ENCODE data around the gene FA2H.

Gene FA2H

DNA sequence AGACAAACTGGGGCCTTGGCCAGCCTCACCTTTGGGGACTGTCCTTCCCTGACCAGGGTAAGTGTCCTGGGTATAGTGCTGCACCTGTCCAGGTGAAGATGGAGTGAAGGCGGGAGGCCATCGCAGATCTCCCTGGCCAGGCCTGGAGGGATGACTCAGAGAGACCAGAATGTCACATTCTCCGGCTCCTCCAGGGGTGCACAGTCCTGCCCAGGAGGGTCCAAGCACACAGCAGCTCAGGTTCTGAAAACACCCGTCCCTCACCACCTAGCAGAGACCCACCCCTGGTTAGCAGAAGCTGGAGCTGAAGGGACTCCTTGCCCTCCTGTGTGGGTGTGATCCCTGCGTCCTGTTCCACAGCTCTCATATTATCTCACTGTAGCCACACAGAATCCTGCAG lies 21.9 kb downstream of the FA2H start:
- Histone ChIP-seq H3K36me3 (ENCODE audit: low read length) (no peaks in the 10 kb centered on the region), H3K4me2 (ENCODE audit: low read depth, low read length, poor library complexity, severe bottlenecking) (no peak overlapping the region), H3K79me2 (ENCODE audit: insufficient read depth, low read length) (no peaks in the 10 kb centered on the region), H3K9me3 (ENCODE audit: insufficient read depth, low read length) (no peaks in the 10 kb centered on the region), H3K27ac (ENCODE audit: low read depth, low read length) (no peak overlapping the region), H3K27me3 (ENCODE audit: low read length) (no peaks in the 10 kb centered on the region), H4K20me1 (ENCODE audit: low read depth, low read length) (no peaks in the 10 kb centered on the region), H3F3A (ENCODE audit: insufficient read depth) (no peaks in the 10 kb centered on the region), H3K9me2 (replicated peaks; ENCODE audit: insufficient read depth, low read length) (no peaks in the 10 kb centered on the region), H3K9ac (ENCODE audit: low read length) (no peak overlapping the region), H3K4me3 (ENCODE audit: insufficient read depth, low read length, poor library complexity, severe bottlenecking) (no peak overlapping the region), H2AFZ (ENCODE audit: low read depth, low read length, severe bottlenecking) (no peak overlapping the region)
- no peak for TF ChIP-seq EZH2phosphoT487 (conservative IDR thresholded peaks at IDR 0.05; ENCODE audit: low read length)
- TF ChIP-seq, protein P1, sequence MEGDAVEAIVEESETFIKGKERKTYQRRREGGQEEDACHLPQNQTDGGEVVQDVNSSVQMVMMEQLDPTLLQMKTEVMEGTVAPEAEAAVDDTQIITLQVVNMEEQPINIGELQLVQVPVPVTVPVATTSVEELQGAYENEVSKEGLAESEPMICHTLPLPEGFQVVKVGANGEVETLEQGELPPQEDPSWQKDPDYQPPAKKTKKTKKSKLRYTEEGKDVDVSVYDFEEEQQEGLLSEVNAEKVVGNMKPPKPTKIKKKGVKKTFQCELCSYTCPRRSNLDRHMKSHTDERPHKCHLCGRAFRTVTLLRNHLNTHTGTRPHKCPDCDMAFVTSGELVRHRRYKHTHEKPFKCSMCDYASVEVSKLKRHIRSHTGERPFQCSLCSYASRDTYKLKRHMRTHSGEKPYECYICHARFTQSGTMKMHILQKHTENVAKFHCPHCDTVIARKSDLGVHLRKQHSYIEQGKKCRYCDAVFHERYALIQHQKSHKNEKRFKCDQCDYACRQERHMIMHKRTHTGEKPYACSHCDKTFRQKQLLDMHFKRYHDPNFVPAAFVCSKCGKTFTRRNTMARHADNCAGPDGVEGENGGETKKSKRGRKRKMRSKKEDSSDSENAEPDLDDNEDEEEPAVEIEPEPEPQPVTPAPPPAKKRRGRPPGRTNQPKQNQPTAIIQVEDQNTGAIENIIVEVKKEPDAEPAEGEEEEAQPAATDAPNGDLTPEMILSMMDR (IDR thresholded peaks at IDR 0.05; ENCODE audit: insufficient read depth, low read length, poor library complexity, severe bottlenecking): no peak

DNA sequence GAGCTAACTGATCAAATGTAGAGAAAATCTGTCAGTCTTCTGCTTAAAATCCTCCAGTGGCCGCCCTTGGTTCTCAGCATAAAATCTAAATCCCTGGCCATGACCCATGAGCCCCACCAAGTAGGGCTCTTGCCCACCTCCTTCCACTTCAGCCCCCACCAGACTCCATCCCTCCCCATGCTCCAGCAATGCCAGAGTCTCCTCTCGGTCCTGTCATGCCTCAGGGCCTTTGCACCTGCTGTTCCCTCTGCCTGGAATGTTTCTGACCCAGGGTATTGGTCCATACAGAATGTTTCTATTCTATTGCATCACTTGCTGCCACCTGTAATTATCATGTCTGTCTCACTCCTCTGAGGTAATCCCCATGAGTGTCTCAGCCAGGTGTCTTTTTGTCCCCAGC lies 22.4 kb downstream of the FA2H start:
- H3K79me2 ChIP-seq (ENCODE audit: insufficient read depth, low read length): no peaks in the 10 kb centered on the region
- H3K27ac ChIP-seq (ENCODE audit: low read depth, low read length): no peak overlapping the region
- H3K9me2 ChIP-seq (replicated peaks; ENCODE audit: insufficient read depth, low read length): no peaks in the 10 kb centered on the region
- TF ChIP-seq, protein P1 (IDR thresholded peaks at IDR 0.05; ENCODE audit: insufficient read depth, low read length, poor library complexity, severe bottlenecking): no peak
- no peak for TF ChIP-seq EZH2phosphoT487 (conservative IDR thresholded peaks at IDR 0.05; ENCODE audit: low read length)
- no peak overlapping the region for H3K4me3 ChIP-seq (ENCODE audit: insufficient read depth, low read length, poor library complexity, severe bottlenecking)
- no peak overlapping the region for H3K9ac ChIP-seq (ENCODE audit: low read length)
- no peak overlapping the region for H3K4me2 ChIP-seq (ENCODE audit: low read depth, low read length, poor library complexity, severe bottlenecking)
- no peak overlapping the region for H2AFZ ChIP-seq (ENCODE audit: low read depth, low read length, severe bottlenecking)
- H3K27me3 ChIP-seq (ENCODE audit: low read length): no peaks in the 10 kb centered on the region
- no peaks in the 10 kb centered on the region for H3K36me3 ChIP-seq (ENCODE audit: low read length)
- no peaks in the 10 kb centered on the region for H4K20me1 ChIP-seq (ENCODE audit: low read depth, low read length)
- H3F3A ChIP-seq (ENCODE audit: insufficient read depth): no peaks in the 10 kb centered on the region
- no peaks in the 10 kb centered on the region for H3K9me3 ChIP-seq (ENCODE audit: insufficient read depth, low read length)

DNA sequence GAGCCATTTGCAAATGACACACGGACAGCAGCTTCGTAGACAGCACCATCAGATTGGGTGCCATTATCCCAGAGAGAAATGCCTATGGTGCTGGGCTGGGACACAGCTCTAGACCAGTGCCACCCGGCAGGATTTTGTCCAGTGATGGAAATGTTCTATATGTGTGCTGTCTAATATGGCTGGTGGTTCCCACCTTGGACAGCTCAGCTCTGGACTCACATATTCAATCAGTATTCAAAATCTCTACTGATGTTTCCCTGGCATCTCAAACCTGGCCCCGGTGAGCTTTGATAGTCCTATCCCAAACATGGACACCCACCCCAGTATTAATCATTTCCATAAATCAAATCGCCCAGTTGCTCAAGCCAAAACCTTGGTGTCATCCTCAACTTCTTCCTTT lies 23.0 kb downstream of the FA2H start:
- Histone ChIP-seq H3K9ac (ENCODE audit: low read length) (no peak overlapping the region), H3K27ac (ENCODE audit: low read depth, low read length) (no peak overlapping the region), H4K20me1 (ENCODE audit: low read depth, low read length) (no peaks in the 10 kb centered on the region), H2AFZ (ENCODE audit: low read depth, low read length, severe bottlenecking) (no peak overlapping the region), H3F3A (ENCODE audit: insufficient read depth) (no peaks in the 10 kb centered on the region), H3K36me3 (ENCODE audit: low read length) (no peaks in the 10 kb centered on the region), H3K4me2 (ENCODE audit: low read depth, low read length, poor library complexity, severe bottlenecking) (no peak overlapping the region), H3K9me3 (ENCODE audit: insufficient read depth, low read length) (no peaks in the 10 kb centered on the region), H3K4me3 (ENCODE audit: insufficient read depth, low read length, poor library complexity, severe bottlenecking) (no peak overlapping the region), H3K9me2 (replicated peaks; ENCODE audit: insufficient read depth, low read length) (no peaks in the 10 kb centered on the region), H3K79me2 (ENCODE audit: insufficient read depth, low read length) (no peaks in the 10 kb centered on the region), H3K27me3 (ENCODE audit: low read length) (no peaks in the 10 kb centered on the region)
- TF ChIP-seq, protein P1 (IDR thresholded peaks at IDR 0.05; ENCODE audit: insufficient read depth, low read length, poor library complexity, severe bottlenecking): no peak
- no peak for TF ChIP-seq EZH2phosphoT487 (conservative IDR thresholded peaks at IDR 0.05; ENCODE audit: low read length)
